AG09319 (cell line): ENCODE data around the gene ERFL.

ENCODE experiments used
- DNase-seq: peaks from one replicate; pipeline ENCODE4 v3.0.0-alpha.2; 2010; ENCODE audit warnings: low read depth; ENCODE audit errors: extremely low read depth
- TF ChIP-seq, protein P1 (sequence below): IDR thresholded peaks from 2 replicates; pipeline ENCODE4 v1.5.1; 2011; ENCODE audit warnings: low read depth, mild to moderate bottlenecking, inconsistent platforms, low read length, moderate library complexity

ERFL gene

DNA sequence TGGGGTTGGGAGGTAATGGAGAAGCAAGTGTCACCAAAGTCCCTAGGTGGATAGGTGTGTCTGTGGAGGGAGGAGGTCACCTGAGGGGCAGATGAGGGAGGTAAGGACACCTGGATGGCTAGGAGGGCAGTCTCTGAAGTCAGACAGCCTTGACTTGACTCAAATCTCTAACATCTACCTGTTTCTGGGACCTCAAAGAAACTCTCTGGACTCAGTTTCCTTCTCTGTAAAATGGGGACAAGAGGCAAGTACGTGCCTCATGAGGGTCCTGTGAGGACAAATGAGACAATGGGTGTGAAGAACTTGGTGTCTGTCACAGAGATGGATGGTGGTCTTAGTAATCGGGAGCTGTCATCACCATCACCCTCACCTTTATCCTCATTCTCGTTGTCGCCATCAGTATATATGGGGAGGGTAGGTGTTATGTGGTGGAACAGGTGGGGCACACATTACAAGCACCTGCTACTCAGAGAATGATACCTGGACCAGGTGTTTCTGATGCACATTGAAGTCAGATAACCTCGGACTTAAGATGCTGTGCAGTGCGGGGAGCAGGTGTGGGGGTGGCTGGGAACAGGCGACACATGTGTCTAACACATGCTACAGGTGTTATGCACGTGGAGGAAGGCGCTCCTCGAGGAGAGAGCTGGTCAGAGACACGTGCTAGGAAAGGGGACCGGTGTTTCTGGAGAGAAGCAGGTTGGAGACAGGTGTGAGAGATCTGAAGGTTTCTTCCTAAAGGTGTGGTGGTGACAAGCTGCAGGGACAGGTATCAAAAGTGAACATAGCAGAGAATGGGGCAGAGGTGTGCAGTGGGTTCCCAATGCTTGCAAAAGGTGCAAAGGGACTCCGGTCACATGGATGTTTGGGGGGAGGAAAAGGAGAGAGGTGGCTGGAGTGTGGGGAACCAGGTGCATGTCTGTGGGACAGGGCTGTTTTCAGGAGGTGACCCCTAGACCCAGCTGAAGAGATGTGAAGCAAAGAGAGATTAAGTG, 3.8 kb downstream of the ERFL start:
- TF ChIP-seq, protein P1, sequence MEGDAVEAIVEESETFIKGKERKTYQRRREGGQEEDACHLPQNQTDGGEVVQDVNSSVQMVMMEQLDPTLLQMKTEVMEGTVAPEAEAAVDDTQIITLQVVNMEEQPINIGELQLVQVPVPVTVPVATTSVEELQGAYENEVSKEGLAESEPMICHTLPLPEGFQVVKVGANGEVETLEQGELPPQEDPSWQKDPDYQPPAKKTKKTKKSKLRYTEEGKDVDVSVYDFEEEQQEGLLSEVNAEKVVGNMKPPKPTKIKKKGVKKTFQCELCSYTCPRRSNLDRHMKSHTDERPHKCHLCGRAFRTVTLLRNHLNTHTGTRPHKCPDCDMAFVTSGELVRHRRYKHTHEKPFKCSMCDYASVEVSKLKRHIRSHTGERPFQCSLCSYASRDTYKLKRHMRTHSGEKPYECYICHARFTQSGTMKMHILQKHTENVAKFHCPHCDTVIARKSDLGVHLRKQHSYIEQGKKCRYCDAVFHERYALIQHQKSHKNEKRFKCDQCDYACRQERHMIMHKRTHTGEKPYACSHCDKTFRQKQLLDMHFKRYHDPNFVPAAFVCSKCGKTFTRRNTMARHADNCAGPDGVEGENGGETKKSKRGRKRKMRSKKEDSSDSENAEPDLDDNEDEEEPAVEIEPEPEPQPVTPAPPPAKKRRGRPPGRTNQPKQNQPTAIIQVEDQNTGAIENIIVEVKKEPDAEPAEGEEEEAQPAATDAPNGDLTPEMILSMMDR, result no peak
- no peak for DNase-seq

DNA sequence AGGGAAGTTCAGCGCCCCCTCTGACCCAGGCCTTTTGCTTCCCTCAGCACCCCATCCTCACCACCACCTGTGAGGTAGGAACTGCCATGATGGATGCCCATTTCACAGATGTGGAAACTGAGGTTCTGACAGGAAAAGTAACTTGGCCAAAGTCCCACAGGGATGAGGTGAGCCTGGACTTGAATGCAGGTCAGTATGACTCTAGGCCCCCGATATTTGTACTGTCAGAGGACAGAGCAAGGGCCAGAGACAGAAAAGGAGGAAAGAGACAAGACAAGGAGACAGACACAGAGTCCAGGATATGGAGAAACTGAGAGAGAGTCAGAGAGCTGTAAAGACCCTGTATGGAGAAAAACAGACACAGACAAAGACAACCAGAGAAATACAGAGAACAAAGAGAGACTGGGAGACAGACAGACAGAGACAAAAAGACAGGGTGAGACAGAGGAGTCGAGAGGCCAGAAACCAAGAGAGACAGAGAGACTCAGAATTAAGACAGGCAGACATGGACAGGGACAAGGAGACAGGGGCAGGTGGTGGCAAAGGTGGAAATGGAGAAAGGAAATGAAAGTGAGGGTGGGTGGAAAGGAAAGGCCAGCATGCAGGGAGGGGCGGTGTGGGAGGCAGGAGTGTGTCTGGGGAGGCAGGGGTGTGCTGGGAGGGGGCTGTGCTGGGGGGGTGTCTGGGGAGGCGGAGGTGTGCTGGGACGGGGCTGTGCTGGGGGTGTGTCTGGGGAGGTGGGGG, 5.0 kb downstream of the ERFL start:
- TF ChIP-seq, protein P1, result no peak
- no peak for DNase-seq

DNA sequence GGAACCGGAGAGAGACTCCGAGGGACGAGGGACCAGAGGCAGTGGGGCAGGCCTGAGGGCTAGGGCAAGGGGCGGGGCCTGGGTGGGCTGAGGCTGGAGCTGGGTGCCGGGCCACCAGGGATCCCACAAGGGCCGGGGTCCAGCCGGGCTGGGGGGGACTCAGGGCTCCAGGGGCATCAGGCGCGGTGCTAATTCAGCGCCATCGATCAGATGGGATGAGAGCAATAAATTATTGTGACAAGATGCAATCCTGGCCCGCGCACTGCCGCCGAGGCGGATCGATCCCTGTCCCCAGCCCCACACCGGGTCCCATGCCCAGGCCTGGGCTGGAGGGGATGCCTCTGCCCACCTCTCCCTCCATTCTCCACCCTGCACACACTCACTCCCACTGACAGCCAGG, 5.7 kb downstream of the ERFL start:
- TF ChIP-seq, protein P1, result no peak

DNA sequence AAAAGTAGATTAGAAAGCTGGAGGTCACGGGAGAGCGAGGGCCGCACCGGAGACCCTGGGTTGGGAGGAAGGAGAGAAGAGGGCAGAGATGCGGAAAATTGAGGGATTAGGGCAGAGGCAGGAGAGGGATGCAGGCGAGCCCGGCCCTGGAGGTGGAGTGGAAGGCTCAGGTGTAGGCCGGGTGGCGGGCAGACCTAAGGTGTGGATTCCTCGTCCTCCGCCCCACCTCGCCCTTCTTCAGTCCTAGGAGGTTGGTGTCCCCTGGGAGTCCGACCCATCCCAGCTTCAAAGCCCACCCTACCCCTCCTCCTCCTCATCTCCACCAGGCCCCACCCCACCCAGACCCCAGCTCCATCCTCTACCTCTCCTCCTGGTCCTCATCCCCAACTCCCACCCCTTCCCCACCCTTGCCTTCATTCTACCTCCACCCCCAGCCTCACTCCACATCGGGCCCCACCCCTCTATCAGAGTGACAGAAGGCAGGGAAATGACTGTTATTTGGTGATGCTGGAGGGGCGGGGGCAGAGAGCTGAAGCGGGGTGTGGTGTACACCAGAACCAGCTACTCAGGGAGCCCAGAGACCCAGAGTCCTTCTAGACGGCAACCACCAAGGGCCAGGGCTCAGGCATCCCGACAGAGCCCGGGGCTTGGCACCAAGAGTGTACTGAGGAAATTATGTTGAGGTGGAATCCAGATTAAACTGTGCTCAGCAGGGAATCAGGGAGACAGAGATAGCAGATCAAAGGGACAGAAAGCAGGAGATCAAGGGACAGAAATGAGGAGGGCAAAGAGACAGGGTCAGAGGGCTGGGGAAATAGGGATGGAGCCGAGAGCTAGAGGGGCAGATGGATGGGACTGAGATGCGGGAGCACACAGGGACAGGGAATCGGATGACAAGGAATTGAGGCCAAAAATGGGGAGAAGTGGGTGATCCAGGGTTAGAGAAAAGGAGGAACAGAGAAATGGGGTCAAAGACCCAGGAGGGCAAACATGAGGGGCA, 6.4 kb downstream of the ERFL start:
- DNase-seq, result no peak
- TF ChIP-seq, protein P1, result no peak

More for the DNA sequence above, 5.7 kb downstream of the ERFL start:
- DNase-seq, result no peak

DNA sequence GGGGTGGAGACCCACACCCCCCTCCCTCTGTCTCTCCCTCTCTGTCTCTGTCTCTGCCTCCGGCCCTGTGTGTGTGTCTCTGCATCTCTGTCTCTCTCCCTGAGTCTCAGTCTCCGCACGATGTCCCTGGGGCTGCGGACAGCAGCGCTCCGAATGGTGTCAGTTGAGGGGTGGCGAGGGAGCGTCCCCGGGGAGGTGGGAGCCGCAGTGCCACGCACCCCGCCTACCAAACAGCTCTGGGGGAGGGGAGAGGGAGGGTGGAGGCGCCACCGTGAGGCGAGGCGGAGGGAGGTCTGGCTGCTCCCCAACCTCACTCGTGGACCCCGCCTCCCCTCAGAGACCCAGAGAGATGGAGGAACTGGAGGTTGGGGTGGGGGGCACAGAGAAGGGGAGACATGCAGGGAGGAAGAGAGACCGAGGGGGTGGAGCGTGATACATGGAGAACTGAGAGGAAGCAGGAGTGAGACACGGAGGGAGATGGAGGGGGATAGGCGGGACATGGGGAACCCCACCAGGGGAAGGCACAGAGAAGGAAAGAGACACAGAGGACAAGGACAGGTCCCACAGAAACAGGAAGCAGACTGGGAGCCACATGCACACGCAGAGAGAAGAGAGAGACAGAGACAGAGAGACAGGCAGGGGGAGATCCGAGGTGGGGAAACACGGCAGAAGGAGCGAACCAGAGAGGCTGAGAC, 7.2 kb downstream of the ERFL start:
- no peak for DNase-seq
- TF ChIP-seq, protein P1, result no peak

DNA sequence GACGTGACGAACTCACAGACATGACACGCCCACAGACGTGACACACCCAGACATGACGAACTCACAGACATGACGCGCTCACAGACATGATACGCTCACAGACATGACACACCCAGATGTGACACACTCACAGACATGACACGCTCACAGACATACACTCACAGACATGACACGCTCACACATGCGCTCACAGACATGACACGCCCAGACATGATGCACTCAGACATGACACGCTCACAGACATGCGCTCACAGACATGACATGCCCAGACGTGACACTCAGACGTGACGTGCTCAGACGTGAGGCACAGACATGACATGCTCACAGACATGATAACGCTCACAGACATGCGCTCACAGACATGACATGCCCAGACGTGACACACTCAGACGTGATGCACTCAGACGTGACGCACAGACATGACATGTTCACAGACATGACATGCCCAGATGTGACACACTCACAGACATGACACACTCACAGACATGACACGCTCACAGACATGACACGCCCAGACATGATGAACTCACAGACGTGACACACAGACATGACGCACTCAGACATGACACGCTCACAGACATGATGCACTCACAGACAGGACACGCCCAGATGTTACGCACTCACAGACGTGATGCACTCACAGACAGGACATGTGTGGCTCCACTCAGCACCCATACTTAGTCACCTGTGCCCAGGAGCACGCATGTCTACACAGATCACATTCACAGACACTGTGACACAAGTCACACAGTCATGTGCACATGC, 8.1 kb downstream of the ERFL start:
- DNase-seq, result no peak
- TF ChIP-seq, protein P1, result no peak
